AG09309 (cell line): ENCODE results near the gene SEC16B.

ENCODE experiments used
- DNase-seq: peaks from one replicate; pipeline ENCODE4 v3.0.0-alpha.2; 2010; ENCODE audit warnings: low read depth
- H3K4me3 ChIP-seq: 2 replicates; pipeline ENCODE4 v1.5.1; 2011; ENCODE audit warnings: mild to moderate bottlenecking, low read depth, low read length, moderate library complexity; ENCODE audit not compliant: control insufficient read depth
- TF ChIP-seq, protein P1 (sequence below): IDR thresholded peaks from 2 replicates; pipeline ENCODE4 v1.5.1; 2011; ENCODE audit warnings: mild to moderate bottlenecking, low read depth, low read length, inconsistent platforms; ENCODE audit not compliant: insufficient read depth, control insufficient read depth; ENCODE audit errors: missing control alignments

SEC16B gene

DNA sequence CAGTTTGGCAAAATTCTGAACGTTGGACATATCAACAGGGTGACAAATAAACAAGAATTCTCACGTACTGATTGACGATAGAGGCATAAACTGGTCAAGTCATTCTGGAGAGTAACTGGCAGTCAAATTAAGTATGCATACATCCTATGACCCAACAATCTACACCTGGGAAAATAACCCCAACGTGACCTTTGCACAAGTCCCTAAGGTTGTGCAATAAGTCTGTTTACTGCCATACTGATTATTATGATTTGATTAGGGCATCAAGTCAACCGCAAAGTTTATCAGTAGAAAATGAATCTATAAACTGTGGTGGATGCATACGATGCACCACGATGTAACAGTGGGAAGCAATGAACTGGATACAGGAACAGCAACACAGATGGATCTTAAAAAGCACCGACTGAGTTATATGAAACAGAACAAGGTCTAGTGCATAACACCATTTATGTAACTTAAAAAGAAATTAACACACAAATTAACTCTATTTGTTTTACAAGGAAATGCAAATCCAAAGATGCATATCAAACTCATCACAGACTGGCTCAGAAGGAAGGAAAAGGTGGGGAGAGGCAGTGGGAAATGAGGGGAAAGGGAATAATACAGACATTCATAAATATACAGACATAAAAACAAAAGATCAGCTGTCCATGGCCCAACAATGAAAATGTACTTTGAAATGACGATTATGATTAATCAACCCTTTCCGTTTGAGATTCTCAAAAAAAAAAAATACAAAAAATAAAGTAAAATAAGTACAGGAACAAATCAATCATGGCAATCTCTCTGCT, 41.0 kb upstream of the SEC16B start:
- TF ChIP-seq, protein P1, sequence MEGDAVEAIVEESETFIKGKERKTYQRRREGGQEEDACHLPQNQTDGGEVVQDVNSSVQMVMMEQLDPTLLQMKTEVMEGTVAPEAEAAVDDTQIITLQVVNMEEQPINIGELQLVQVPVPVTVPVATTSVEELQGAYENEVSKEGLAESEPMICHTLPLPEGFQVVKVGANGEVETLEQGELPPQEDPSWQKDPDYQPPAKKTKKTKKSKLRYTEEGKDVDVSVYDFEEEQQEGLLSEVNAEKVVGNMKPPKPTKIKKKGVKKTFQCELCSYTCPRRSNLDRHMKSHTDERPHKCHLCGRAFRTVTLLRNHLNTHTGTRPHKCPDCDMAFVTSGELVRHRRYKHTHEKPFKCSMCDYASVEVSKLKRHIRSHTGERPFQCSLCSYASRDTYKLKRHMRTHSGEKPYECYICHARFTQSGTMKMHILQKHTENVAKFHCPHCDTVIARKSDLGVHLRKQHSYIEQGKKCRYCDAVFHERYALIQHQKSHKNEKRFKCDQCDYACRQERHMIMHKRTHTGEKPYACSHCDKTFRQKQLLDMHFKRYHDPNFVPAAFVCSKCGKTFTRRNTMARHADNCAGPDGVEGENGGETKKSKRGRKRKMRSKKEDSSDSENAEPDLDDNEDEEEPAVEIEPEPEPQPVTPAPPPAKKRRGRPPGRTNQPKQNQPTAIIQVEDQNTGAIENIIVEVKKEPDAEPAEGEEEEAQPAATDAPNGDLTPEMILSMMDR, result no peak
- H3K4me3 ChIP-seq, result no peak overlapping the region
- no peak for DNase-seq

DNA sequence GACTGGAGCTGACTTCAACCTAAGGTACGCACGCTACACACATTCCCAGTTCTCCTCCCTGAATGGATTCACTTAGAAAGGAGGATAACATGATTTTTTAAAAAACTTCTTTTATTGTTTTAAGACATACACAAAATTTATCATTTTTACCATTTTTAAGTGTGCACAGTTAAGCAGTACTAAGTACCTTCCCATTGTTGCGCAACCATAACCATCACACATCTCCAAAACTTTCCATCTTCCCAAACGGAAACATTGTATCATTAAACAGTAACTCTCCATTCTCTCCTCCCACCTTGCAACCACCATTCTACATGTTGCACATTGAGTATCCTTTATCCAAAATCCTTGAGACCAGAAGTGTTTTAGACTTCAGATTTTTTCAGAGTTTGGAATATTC, 36.2 kb upstream of the SEC16B start:
- DNase-seq, result no peak
- TF ChIP-seq, protein P1, result no peak
- H3K4me3 ChIP-seq, result no peak overlapping the region

DNA sequence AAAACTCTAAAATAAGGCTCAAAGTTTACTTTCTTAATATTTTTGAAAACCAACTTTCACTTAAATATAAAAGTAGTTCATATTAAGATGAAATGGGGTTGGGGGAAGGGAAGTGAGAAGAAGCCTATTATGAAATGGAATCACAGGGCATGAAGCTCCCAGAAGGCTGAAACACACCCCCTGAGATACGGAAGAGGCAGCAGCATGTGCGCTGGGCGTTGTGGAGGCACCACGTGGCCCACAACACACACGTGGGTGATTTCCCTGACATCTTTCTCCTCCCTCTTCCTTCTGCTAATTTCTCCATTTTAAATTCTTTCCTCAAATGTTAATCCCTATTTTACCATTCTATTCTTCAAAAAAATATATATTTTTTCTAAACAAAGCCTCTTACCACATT, 35.6 kb upstream of the SEC16B start:
- DNase-seq, result no peak
- TF ChIP-seq, protein P1, result no peak
- no peak overlapping the region for H3K4me3 ChIP-seq

DNA sequence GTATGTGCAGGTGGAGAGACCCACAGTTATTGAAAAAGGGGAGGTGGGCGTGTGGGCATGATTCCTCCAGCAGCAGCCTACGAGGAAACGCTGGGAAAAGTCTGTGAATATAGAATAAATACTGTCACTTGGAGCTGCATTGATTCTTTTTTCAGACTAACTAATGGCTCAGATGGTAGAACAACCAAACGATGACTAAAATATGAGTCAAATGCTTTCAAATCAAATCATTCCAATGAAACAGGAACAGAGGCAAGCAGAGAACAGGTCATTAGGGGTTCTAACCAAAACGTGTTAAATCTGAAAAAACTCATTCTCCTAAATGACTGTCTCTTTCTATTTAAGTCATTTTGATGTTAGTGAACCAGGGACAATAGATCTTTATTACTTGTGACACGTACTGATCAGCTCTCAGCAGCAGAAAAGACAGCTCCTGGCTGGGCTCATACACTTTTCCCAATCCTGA, 35.1 kb upstream of the SEC16B start:
- no peak overlapping the region for H3K4me3 ChIP-seq
- peak; percentile 11 for DNase-seq
- TF ChIP-seq, protein P1, result no peak

DNA sequence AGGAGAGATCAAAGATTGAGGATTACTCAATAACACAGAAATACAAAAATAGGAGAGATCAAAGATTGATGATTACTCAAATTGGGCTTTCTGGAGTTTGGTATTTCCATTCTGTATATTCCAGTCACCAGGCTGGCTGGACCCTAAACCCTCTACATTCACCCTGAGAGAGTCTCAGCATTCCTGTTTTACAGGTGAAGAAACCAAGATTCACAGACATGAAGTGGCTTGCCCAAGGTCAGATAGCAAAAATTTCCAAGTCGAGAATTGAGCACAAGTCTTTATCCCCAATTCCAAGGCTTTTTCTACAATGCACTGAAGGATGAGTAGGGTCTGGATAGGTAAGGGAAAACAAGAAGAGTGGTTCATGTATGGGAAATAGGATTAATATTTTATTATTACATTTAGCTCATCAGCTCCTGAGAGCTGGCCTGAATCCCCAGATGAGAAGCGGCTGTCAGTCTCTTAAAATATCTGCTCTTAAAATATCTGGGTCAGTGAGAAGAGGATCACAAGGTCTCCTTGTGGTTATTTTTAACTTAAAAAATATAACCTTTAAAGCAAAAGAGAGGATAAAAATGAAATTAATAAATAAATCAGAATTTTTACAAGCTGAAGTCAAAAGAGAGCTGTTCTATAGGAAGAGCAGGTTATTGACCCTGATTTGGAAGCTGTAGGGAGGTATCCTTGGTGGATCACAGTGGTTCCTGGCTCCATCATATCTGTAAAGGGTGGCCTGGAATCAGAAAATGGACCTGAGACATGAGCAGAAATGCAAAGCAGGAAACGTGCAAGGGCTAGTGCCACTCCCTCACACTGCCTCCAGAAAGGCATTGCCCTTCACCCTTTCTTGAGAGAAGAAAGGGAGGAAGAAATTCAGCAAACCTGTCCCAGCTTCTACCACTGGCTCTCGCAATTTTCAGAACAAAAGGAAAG, 29.1 kb upstream of the SEC16B start:
- no peak for DNase-seq
- TF ChIP-seq, protein P1, result no peak
- H3K4me3 ChIP-seq, result no peak overlapping the region

DNA sequence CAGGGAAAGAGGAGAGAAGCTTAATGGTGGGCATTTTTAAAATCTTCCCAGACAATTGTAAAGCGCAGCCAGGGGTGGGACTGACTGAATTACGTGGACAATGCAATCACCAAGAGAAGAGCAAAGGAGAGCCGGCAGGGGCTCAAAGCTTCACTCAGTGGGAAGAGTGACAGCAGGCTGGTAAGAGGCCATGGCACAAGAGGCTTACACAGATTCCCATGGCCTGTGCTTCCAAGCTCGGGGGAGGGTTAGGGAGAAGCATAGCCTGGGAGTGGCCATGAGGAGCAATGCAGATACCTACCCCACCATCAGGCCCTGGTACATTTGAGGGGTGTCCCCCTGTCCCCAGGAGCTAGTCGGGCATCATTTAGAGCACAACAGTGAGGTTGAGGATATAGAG, 27.1 kb upstream of the SEC16B start:
- TF ChIP-seq, protein P1, result no peak

More for the DNA sequence above, 27.1 kb upstream of the SEC16B start:
- no peak overlapping the region for H3K4me3 ChIP-seq
- DNase-seq, result no peak
